Measurements from ENCODE around the gene LTBP1.
"Not testable (repeated sequence)": the region's sequence is repeated elsewhere in the genome, so short reads cannot be mapped to it uniquely, and the experiment has no call there.

Gene LTBP1

DNA sequence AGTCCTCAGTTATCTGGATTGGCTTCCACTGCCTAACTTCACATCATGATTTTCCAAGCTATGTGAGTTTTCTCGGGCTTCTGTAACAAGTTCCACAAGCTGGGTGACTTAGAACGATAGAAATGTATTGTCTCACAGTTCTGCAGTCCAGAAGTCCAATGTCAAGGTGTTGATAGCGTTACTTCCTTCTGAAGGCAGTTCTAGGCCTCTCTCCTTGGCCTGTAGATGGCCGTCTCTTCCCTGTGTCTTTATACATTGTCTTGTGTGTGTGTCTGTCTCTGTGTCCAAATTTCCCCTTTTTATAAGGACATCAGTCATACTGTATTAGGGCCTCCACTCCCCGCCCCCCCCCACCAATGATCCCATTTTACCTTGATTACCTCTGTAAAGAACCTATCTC is 7.5 kb downstream of the LTBP1 start:
- no peak for FAIRE-seq

GRCh38 chr2:32958821-32959220 is 12.1 kb downstream of the LTBP1 start:
- no peak for DNase-seq (ENCODE audit: extremely low spot score, insufficient read length, low read depth)
- FAIRE-seq: no peak

More for the DNA sequence above, 7.5 kb downstream of the LTBP1 start:
- DNase-seq (ENCODE audit: extremely low spot score, insufficient read length, low read depth): no peak

- no peak for FAIRE-seq
- DNase-seq (ENCODE audit: extremely low spot score, insufficient read length, low read depth): no peak
Observed at GRCh38 chr2:32960238-32960637, 13.5 kb downstream of the LTBP1 start.

DNA sequence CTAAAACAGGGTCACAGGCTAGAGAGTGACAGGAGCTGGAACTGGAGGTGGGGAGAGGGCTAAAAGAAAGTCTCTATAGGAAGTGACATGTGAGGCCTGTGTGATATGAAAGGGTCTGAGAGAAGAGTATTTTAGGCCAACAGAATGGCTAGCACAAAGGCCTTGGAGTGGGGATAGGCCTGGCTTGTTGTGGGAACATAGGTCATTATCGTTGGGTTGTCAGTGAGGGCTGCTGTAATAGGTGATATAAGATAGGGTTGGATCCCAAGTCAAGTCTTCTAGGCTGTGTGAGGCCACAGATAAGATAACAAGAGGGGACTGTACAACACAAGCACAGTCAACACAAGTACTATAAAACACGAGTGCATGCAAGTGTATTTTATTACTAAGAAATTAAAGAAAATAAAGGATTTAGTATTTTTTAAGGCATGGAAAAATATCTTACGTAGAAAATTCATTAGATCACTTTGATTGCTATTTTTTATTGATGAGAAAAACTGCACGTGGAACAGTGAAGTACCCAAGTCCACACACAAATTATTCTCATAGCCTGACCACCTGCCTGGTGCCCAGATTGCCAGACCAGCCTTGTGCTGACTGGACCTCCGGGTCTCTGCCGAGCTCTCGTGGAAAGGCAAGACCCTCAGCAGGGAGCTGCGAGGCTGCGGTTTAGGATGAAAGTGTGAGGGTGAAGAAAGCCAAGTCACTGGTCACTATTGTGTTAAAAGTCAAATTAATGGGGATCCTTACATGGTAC is 14.1 kb downstream of the LTBP1 start:
- FAIRE-seq (no peak), DNase-seq (ENCODE audit: extremely low spot score, insufficient read length, low read depth) (no peak)

DNA sequence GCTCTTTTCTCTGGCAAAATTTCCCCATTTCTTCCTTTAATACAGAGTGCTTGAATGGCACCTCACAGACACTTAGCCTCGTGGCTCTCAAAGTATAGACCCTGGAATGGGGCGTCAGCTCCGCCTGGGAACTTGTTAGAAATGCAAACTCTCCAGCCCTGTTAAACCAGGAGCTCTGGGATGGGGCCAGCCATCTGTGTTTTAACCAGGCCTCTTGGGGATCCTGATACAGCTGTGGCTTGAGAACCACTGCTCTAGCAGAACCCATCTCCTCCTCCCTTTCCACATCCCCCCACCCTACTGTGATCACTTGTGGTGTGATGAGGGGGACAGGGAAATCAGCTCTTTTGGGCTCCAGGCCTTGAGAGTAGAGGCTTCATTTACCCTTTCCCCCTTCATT is 15.9 kb downstream of the LTBP1 start:
- no peak for DNase-seq (ENCODE audit: extremely low spot score, insufficient read length, low read depth)
- FAIRE-seq: no peak

DNA sequence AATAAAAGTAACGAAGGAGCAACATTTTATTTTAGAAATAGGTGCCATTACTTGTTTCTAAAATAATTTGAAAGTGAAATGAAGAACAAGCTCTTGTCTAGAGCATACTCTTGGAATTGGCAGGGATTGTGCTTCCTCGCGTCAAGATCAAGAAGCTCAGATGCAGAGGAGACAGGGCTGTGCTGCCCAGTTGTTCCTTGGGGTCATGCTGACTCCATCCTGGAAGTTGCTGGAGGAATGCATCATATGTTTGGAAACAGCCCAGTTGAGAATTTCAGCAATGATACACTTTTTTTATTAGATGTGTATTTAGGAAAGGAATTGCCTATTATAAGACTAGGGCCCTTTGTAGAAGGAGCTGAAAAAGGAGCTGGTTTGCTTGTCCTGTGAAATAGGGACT is 17.2 kb downstream of the LTBP1 start:
- FAIRE-seq: no peak
- no peak for DNase-seq (ENCODE audit: extremely low spot score, insufficient read length, low read depth)

DNA sequence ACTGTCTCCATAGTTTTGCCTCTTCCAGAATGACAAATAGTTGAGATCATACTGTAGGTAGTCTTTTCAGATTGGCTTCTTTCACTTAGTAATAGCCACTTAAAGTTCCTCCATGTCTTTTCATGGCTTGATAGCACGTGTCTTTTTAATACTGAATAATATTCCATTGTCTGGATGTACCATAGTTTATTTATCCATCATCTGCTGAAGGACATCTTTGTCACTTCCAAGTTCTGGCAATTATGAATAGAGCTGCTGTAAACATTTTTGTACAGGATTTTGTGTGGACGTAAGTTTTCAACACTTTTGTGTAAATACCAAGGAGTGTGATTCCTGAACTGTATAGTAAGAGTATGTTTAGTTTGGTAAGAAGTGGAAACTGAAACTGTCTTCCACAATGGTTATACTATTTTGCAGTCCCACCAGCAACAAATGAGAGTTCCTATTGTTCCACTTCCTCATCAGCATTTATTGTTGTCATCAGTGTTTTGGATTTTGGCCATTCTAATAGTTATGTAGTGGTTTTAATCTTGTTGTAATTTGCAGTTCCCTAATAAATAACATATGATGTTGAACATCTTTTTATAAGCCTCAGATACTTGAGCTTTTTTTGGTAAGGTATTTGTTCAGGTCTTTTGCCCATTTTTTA is 18.9 kb downstream of the LTBP1 start:
- no peak for DNase-seq (ENCODE audit: extremely low spot score, insufficient read length, low read depth)
- FAIRE-seq: no peak

GRCh38 chr2:32969444-32970162 is 22.9 kb downstream of the LTBP1 start:
- FAIRE-seq (no peak), DNase-seq (ENCODE audit: extremely low spot score, insufficient read length, low read depth) (no peak)

GRCh38 chr2:32973772-32974171 is 27.0 kb downstream of the LTBP1 start:
- not testable (repeated sequence) for DNase-seq (ENCODE audit: extremely low spot score, insufficient read length, low read depth); FAIRE-seq

DNA sequence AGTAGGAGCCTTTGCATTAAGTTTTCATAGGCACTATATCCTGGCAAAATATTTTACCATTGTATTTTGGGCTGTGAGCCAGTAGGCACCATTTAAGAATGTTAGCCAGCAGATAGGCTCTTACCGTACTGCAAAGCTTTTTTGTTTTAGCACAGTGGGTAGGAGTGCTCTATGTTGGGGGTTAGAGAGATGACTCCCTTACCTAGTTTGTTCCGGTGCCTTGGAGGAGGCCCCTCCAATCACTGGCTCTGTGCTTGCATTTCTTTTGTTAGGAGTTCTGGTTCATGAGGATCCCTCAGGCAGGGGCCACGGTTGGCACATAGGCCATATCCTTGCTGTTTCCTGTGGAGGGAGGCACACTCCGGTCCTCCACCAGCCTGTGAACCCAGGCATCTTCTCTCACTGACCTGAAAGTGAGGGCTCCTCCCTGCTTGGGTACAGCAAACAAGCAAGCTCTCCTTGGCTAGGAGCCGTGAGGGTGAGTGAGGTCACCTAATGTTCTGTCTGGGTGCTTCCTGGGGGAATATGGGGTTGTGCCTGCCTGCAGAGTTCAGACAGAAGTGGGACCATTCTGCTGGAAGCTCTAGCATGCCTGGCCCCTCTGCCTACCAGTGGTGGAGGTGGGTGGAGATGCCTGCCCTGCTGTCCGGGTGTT is 29.8 kb downstream of the LTBP1 start:
- no peak for DNase-seq (ENCODE audit: extremely low spot score, insufficient read length, low read depth)
- no peak for FAIRE-seq

DNA sequence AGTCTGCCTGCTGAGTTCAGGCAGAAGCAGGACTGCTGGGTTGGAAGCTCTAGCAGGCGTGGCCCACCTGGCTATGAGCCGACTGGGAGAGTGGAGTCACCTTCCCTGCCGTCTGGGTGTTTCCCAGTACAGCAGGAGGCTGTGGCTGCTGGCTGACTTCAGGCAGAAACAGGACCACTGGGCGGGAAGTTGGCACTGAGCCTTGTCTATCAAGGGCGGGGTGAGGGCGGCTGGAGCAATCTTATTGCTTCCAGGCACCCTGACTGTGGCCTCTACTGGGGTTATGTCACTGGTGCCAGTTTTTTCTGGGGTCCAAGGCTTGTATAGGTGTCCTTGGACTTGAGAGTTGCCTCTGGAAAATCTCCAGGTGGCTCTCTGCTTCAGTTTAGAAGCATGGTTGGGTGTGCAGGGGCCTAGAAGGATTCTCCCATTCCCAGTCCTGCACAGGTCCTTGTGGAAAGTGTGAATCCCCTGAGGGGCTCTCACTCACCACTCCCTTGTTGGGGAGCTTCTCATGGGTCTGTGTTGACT is 30.5 kb downstream of the LTBP1 start:
- FAIRE-seq (no peak), DNase-seq (ENCODE audit: extremely low spot score, insufficient read length, low read depth) (no peak)

GRCh38 chr2:32981612-32982011 is 34.9 kb downstream of the LTBP1 start:
- no peak for DNase-seq (ENCODE audit: extremely low spot score, insufficient read length, low read depth)
- FAIRE-seq: no peak

DNA sequence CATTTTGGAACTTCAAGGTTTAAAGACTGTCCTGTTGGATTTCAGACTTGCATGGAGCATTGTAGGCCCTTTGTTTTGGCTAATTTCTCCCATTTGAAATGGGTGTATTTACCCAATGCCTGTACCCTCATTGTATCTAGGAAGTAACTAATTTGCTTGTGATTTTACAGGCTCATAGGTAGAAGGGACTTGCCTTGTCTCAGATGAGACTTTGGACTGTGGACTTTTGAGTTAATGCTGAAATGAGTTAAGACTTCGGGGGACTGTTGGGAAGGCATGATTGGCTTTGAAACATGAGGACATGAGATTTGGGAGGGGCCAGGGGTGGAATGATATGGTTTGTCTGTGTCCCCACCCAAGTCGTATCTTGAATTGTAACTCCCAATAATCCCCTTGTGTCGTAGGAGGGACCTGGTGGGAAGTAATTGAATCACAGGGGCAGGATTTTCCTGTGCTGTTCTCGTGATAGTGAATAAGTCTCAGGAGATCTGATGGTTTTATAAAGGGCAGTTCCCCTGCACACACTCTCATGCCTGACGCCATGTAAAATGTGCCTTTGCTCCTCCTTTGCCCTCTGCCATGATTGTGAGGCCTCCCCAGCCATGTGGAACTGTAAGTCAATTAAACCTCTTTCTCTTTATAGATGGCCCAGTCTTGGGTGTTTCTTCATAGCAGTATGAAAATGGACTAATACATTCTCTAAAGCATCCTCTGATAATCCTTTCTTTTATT is 36.6 kb downstream of the LTBP1 start:
- not testable (repeated sequence) for DNase-seq (ENCODE audit: extremely low spot score, insufficient read length, low read depth); FAIRE-seq

- DNase-seq (ENCODE audit: extremely low spot score, insufficient read length, low read depth) (no peak), FAIRE-seq (no peak)
Observed at GRCh38 chr2:32986480-32986879, 39.7 kb downstream of the LTBP1 start.

GRCh38 chr2:32988525-32988924 is 41.8 kb downstream of the LTBP1 start:
- DNase-seq (ENCODE audit: extremely low spot score, insufficient read length, low read depth): no peak
- FAIRE-seq: no peak

GRCh38 chr2:32990556-32990955 is 43.8 kb downstream of the LTBP1 start:
- no peak for FAIRE-seq
- no peak for DNase-seq (ENCODE audit: extremely low spot score, insufficient read length, low read depth)

DNA sequence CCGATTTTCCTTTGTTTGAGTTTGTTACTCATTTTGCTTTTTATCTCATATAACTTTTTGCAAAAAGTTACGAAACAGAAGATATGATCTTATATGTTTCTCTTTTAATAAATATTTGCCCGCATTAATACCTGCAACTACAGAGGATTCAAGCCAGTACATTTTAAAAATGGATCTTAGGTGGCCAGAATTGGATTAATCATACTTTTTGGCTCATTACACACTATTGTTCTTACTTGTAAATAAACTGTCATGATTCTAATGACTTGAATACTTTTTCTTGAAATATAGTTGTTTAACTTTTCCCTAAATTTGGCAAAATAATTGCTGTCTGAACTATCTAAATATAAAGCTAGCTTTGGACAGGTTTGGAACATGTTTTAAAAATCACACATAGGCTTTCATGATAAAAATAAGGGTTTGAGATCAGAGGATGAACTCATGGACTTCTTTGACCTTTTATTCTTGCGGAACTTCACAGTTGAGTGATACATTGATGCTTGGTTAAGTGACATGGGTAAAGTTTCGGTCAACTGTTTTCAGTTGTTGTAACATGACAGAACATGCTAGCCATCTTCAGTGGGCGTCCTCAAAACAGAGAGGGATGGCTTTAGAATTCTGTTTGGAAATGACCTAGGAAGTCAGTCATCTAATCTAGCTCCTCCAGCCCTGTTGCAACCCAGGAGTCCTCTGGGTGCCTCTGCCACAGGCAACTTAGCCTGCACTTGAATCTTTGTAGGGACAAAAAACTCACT is 44.5 kb downstream of the LTBP1 start:
- DNase-seq (ENCODE audit: extremely low spot score, insufficient read length, low read depth) (no peak), FAIRE-seq (no peak)

GRCh38 chr2:32993005-32993539 is 46.3 kb downstream of the LTBP1 start:
- no peak for FAIRE-seq
- no peak for DNase-seq (ENCODE audit: extremely low spot score, insufficient read length, low read depth)

GRCh38 chr2:32997705-32998104 is 51.0 kb downstream of the LTBP1 start:
- FAIRE-seq (no peak), DNase-seq (ENCODE audit: extremely low spot score, insufficient read length, low read depth) (no peak)

Data from GM18507 (cell line).